ENCODE measurements around the gene MYO1B. TPM values are rescaled to one million over a fixed set of nuclear protein-coding genes. Genes with fewer than 3 reads are reported as not detected.

Gene MYO1B
- polyA plus RNA-seq, 6 donors from 2014 or later, result 4.6 to 25.4 (median 13.1) TPM

DNA sequence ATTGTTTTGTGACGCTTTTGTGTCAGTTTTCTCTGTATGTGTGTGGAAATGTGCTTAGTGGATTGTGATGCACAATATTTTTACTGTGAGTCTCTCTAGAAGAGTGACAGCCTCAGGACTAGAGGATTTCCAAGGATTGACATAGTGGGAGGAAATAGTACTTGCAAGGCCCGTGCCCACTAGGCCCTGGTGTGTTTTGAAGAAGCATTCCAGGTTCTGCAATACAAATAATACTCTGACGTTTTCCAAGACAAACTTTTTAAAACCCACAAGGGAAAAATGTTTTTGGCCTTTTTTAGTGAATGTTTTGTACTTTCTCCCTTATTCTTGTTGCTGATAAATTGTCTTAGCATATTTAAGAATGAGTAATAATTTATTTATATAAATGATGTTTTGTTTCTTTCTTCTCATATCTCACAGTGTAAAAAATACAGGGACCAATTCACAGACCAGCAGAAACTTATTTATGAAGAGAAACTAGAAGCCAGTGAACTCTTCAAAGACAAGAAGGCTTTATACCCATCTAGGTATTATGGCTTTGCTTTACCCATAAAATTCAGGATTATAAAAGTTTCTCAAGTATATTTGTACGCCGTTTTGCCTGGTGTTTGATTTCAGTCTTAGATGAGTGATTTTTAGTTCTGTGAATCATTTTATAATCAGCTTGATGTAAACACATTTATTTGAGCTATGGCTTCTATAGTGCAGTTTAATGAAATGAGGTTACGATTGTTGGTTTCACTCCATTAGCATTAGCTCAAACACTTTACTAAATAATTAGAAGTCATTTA lies 165.6 kb downstream of the MYO1B start:
- Mint-ChIP-seq H3K27ac (peak overlapping the region in 1 of 6 donors; percentile 14), H3K4me3 (no peak overlapping the region), H3K4me1 (no peaks in the 10 kb centered on the region), H3K27me3 (no peaks in the 10 kb centered on the region), H3K9me3 (no peaks in the 10 kb centered on the region), H3K36me3 (peaks cover 10 to 42% of the 10 kb centered on the region in 2 donors)
- DNase-seq, result no peak
- no peak for ATAC-seq (ENCODE audit: low read depth in 2 of 2)

DNA sequence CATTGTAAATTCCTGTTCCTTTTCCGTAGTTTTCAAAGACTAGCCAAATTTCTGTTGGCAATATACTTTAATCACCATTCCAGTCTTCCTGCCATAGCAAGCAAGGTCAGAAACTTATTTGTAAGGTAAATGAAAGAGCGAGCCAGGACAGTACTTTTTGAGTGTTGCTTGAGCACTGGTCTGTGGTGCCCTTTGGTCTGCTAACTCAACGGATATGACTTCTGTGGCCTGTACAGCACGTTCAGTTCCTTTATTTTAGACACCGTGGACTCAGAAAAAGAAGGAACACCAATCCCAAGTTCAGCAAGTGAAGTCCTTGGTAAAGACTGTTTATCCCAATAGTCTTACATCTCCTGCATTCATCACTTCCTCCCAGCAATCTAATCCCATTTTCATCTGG lies 166.3 kb downstream of the MYO1B start:
- Mint-ChIP-seq H3K27me3 (no peaks in the 10 kb centered on the region), H3K4me3 (no peak overlapping the region), H3K4me1 (peaks cover 0 to 1% (median 0%) of the 10 kb centered on the region in 3 donors), H3K9me3 (no peaks in the 10 kb centered on the region), H3K27ac (no peak overlapping the region), H3K36me3 (peaks cover 10 to 48% of the 10 kb centered on the region in 2 donors)
- DNase-seq (no peak), ATAC-seq (ENCODE audit: low read depth in 2 of 2) (no peak)

DNA sequence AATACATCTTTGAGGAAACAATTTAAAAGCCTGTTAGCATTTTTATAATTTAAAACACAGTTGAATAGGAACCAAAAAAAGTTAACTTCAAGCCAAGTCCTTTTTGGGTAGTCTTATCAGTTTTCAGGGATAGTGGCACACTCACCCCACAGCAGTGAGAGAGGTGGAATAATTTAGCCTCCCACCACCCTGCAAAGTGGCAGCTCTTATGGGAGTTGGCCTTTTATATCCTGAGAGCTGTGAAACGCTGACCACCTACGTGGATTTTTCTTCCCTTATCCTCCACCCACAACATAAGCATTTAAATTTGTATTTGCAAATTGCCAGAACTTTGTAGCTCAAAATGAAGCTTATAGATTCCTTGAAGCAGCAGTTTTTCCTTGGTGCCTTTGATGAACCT lies 167.1 kb downstream of the MYO1B start:
- ATAC-seq (ENCODE audit: low read depth in 2 of 2) (no peak), DNase-seq (no peak)
- Mint-ChIP-seq H3K4me1 (peaks cover 0 to 6% (median 4%) of the 10 kb centered on the region in 3 donors), H3K36me3 (peaks cover 10 to 54% of the 10 kb centered on the region in 2 donors), H3K27me3 (no peaks in the 10 kb centered on the region), H3K4me3 (no peak overlapping the region), H3K27ac (no peak overlapping the region), H3K9me3 (no peaks in the 10 kb centered on the region)

DNA sequence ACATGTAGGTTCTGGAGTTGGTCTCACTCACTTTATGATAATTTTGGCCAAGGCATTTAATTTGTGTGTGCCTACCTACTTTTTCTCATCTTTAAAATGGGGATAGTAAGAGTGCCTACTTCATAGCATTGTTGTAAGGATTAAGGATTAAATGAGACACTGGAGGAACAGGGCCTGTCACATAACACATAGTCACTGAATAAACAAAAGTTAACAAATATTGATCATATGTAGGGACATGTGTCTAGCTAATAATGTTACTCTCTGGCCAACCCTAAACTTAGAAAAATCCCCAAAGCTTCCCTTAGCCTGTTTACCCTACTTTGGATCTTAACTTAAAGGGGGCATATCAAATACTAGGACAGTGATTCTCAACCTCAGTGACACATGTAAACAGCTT lies 169.9 kb downstream of the MYO1B start:
- Mint-ChIP-seq H3K36me3 (peaks cover 8 to 42% of the 10 kb centered on the region in 2 donors), H3K27me3 (no peaks in the 10 kb centered on the region), H3K9me3 (no peaks in the 10 kb centered on the region), H3K27ac (no peak overlapping the region), H3K4me3 (no peak overlapping the region), H3K4me1 (peaks cover 0 to 6% (median 4%) of the 10 kb centered on the region in 3 donors)
- ATAC-seq (ENCODE audit: low read depth in 2 of 2) (no peak), DNase-seq (no peak)

DNA sequence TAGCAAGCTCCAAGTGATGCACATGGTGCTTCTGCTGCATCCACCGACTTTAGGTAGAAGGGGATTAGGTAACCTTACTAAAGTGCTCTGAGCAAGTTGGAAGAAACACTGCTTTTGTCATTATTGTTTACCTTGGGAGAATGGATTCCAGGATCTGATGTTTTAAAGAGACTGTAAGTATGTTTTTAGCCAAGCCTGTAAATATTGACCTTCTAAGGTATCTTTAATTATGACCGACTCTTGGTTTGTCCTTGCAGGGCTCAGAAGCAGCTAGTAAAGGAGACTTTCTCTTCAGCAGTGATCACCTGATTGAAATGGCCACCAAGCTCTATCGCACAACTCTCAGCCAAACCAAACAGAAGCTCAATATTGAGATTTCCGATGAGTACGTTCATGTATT lies 170.7 kb downstream of the MYO1B start:
- H3K27ac Mint-ChIP-seq, result no peak overlapping the region
- no peaks in the 10 kb centered on the region for H3K9me3 Mint-ChIP-seq
- no peak for ATAC-seq (ENCODE audit: low read depth in 2 of 2)
- peaks cover under 1 to 35% of the 10 kb centered on the region in 2 donors for H3K36me3 Mint-ChIP-seq
- peaks cover 0 to 6% (median 4%) of the 10 kb centered on the region in 3 donors for H3K4me1 Mint-ChIP-seq
- no peak overlapping the region for H3K4me3 Mint-ChIP-seq
- no peak for DNase-seq
- no peaks in the 10 kb centered on the region for H3K27me3 Mint-ChIP-seq

DNA sequence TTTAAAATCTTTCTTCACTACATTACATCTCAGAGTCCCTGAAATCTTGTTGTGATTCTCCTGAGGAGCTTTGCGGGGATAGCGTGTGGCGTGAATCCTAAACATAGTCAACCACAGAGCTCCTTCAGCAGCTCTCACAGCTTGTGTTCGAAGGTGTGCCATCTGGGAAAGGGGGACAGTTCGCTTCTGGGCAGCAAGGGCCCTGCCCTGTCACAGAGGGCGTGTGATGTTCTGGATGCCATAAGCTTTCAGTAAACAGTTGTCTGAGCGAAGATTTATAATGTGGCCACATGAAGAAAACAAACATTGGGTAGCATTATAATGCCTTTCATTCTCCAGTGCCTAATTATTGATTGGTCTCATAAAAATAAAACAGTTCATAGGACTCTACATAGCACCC lies 172.5 kb downstream of the MYO1B start:
- no peak for DNase-seq
- no peaks in the 10 kb centered on the region for H3K27me3 Mint-ChIP-seq
- peaks cover 0 to 6% (median 4%) of the 10 kb centered on the region in 3 donors for H3K4me1 Mint-ChIP-seq
- H3K27ac Mint-ChIP-seq, result peak overlapping the region in 1 of 6 donors; percentile 48
- ATAC-seq (ENCODE audit: low read depth in 2 of 2), result no peak
- H3K4me3 Mint-ChIP-seq, result no peak overlapping the region
- H3K36me3 Mint-ChIP-seq, result peaks cover 0 to 24% of the 10 kb centered on the region in 2 donors
- H3K9me3 Mint-ChIP-seq, result no peaks in the 10 kb centered on the region

DNA sequence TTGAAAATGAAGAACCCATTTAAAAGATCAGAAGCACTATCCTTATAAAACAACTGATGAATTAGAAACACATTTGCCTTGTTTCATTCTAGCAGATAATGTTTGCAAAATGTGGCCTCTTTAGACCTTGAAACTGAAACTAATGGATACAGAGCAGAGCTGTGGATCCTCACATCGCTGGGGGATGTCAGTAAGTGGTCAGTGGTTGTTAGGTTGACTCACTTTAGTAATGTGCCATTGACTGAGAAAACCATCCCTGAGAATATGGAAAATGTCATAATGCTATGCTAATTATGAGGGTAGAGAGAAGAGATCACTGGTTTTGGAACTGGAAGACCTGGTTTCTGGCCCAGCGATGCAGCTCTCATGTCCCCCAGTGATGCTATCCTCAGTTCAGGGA lies 176.7 kb downstream of the MYO1B start:
- Mint-ChIP-seq H3K4me1 (peaks cover 0 to 4% (median 0%) of the 10 kb centered on the region in 3 donors), H3K36me3 (peaks cover 0 to 9% of the 10 kb centered on the region in 2 donors), H3K27me3 (no peaks in the 10 kb centered on the region), H3K4me3 (no peak overlapping the region), H3K9me3 (no peaks in the 10 kb centered on the region), H3K27ac (no peak overlapping the region)
- DNase-seq, result no peak
- no peak for ATAC-seq (ENCODE audit: low read depth in 2 of 2)

DNA sequence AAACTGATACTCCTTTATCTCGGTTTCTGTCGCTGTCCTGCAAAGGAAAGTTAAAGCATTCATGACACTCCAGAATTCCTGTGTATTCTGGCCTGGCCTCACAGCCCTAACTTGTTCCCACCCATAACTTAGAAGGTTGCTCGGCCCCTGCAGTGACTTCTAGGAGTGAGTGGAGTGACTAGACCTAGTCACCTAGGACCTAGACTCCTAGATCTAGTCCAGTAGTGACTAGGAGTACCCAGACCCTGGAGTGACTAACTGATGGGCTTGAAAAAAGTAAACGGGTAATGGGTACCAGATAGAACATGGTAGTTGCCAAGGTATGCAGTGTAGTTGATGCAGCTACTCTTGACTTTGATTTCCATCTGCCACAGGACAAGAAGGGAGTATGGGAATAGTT lies 181.8 kb downstream of the MYO1B start:
- Mint-ChIP-seq H3K27ac (no peak overlapping the region), H3K36me3 (peaks cover 0 to 5% of the 10 kb centered on the region in 2 donors), H3K4me3 (no peak overlapping the region), H3K4me1 (no peaks in the 10 kb centered on the region), H3K27me3 (no peaks in the 10 kb centered on the region), H3K9me3 (no peaks in the 10 kb centered on the region)
- no peak for ATAC-seq (ENCODE audit: low read depth in 2 of 2)
- no peak for DNase-seq

DNA sequence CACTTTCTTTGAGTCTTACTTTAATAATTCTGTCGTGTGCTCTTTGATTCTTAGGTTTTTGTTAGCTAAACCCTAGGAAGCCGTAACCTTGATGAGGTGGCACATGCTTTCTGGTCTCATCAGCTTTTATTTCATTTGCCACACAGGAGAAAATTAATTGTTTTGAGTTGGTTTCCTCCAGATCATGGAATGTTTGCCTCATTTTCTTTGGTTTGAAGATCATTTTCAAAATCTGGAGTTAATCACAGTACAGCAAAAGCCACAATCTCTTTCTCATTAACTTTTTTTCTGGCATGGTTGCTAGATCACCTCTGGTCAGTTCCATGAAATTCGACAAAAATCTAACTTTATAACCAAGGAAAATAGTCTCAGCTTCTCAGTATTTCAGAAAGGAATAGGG lies 182.9 kb downstream of the MYO1B start:
- no peaks in the 10 kb centered on the region for H3K4me1 Mint-ChIP-seq
- DNase-seq (no peak), ATAC-seq (ENCODE audit: low read depth in 2 of 2) (no peak)
- no peak overlapping the region for H3K4me3 Mint-ChIP-seq
- peaks cover 0 to 5% of the 10 kb centered on the region in 2 donors for H3K36me3 Mint-ChIP-seq
- H3K27ac Mint-ChIP-seq, result no peak overlapping the region
- no peaks in the 10 kb centered on the region for H3K27me3 Mint-ChIP-seq
- no peaks in the 10 kb centered on the region for H3K9me3 Mint-ChIP-seq

DNA sequence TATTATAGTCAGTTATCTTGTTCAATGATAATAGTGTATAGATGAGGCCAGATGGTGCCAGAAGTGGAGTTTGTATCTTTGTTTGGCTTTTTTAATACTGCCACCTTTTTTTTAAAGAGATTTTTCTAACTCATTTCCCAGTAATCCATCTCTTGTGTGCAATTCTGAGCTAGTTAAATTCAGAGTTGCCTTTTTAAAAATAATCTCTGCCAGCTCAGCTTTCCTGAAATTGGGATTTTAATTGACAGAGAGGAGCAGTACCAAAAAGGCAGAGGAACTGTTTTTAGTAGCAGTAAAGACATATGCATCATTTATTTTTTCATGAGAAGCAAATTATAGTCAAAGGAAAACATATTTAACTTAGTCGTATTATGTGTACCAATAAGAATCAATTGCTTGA lies 185.3 kb downstream of the MYO1B start:
- ATAC-seq (ENCODE audit: low read depth in 2 of 2), result no peak
- peaks cover 0 to under 1% of the 10 kb centered on the region in 2 donors for H3K36me3 Mint-ChIP-seq
- no peaks in the 10 kb centered on the region for H3K9me3 Mint-ChIP-seq
- no peak overlapping the region for H3K27ac Mint-ChIP-seq
- H3K4me3 Mint-ChIP-seq, result no peak overlapping the region
- DNase-seq, result no peak
- H3K4me1 Mint-ChIP-seq, result no peaks in the 10 kb centered on the region
- H3K27me3 Mint-ChIP-seq, result no peaks in the 10 kb centered on the region

DNA sequence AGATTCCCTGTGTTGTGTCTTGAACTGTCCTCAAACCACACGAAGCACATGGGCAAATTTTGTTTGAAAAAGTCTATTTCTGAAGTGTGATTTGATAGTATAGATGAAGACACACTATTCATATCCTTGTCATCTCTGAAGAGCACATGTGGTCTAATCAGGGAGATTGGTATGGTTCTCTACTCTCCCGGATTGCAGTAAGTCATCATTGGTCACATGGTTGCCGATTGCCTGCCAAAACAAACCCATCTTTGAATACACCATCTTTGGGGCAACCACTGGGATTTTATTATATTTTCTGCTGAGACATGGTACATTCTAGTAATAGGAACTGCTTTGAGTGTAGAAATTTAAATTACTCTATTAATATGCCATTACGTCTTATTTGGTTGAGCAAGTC lies 186.9 kb downstream of the MYO1B start:
- H3K4me1 Mint-ChIP-seq, result peaks cover 4 to 6% (median 4%) of the 10 kb centered on the region in 3 donors

DNA sequence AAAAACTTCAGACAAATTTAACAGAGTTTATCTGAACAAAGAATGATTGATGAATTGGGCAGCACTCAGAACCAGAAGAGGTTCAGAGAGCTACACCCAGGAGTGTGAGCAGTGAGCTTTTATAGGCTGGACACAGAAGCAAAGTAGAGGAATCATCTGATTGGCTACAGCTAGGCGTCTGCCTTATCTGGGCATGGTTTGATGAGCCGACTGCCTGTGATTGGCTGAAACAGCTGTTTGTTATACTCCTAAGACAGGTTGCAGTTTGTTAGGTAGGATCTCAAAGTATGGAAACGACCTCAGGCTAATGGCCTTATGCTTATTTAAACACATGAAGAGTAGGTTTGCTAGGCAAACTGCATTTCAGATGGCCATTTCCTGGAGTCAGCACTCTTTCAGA lies 188.9 kb downstream of the MYO1B start:
- Mint-ChIP-seq H3K9me3 (no peaks in the 10 kb centered on the region), H3K4me1 (peaks cover 4 to 6% (median 4%) of the 10 kb centered on the region in 3 donors), H3K4me3 (no peak overlapping the region), H3K36me3 (no peaks in the 10 kb centered on the region), H3K27ac (no peak overlapping the region), H3K27me3 (peaks cover 0 to 5% (median 0%) of the 10 kb centered on the region in 3 donors)
- no peak for ATAC-seq (ENCODE audit: low read depth in 2 of 2)
- DNase-seq, result no peak

More for the DNA sequence above, 186.9 kb downstream of the MYO1B start:
- Mint-ChIP-seq H3K36me3 (no peaks in the 10 kb centered on the region), H3K27me3 (no peaks in the 10 kb centered on the region), H3K9me3 (no peaks in the 10 kb centered on the region), H3K4me3 (no peak overlapping the region), H3K27ac (no peak overlapping the region)
- ATAC-seq (ENCODE audit: low read depth in 2 of 2), result no peak
- DNase-seq, result no peak

DNA sequence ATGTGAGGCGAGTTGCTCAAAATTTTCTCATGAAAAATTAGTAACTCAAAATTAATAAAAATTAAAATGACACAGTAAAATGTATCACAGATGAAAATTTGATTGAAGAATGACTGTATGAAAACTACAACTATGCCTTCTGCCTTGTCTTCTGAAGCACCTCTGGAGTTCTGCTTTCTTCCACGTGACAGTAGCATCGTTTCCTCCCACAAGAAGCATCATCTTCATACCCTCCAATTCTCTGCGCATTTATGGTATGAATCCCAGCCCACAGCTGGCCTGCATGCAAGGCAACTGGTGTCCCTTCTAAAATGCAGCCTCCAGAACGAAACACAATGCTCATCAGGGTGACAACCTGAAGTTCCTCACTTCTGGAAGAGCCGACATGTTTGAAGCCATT lies 189.9 kb downstream of the MYO1B start:
- Mint-ChIP-seq H3K9me3 (no peaks in the 10 kb centered on the region), H3K4me1 (peaks cover 4 to 6% (median 4%) of the 10 kb centered on the region in 3 donors), H3K4me3 (no peak overlapping the region), H3K27me3 (peaks cover 0 to 5% (median 0%) of the 10 kb centered on the region in 3 donors), H3K36me3 (no peaks in the 10 kb centered on the region), H3K27ac (peak overlapping the region in 1 of 6 donors; percentile 23)
- no peak for ATAC-seq (ENCODE audit: low read depth in 2 of 2)
- DNase-seq, result no peak

DNA sequence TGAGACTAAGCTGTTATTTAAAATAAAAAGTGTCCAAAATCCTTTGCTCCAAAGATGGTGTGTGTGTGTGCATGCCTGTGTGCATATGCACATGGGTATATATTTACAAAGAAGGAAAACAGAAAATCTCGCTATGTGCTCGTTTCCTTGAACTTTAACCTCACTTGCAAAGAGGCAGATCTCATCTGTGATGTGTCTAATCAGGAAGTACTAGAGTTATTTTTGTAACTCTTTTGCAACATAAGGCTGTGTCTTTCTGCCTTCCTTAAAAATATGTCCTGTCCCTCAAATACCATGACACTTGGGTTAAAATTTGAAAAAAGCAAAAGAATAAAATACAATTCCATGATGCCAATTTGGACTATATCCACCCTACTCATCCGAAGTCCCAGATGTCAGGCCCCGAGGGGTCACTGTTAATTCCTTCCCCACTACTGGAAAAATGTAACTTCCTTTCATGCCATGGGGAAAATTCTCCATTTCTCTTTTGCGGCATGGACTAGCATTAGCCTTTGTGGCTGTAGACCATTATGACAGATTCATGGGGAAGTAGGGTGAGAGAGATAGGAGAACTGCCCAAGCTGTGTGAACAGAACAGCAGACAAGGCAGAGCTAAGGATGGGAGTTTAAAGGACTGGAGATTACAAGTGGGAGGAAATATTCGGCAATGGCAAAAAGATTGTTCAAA lies 191.3 kb downstream of the MYO1B start:
- H3K9me3 Mint-ChIP-seq, result no peaks in the 10 kb centered on the region
- H3K4me1 Mint-ChIP-seq, result peaks cover 4 to 6% (median 4%) of the 10 kb centered on the region in 3 donors

More for the DNA sequence above, 191.3 kb downstream of the MYO1B start:
- Mint-ChIP-seq H3K27ac (no peak overlapping the region), H3K27me3 (peaks cover 0 to 5% (median 0%) of the 10 kb centered on the region in 3 donors), H3K4me3 (no peak overlapping the region), H3K36me3 (no peaks in the 10 kb centered on the region)
- DNase-seq, result no peak
- ATAC-seq (ENCODE audit: low read depth in 2 of 2), result no peak
